ENCODE measurements around the gene PTPN5. TPM values are rescaled to one million over a fixed set of nuclear protein-coding genes. Genes with fewer than 3 reads are reported as not detected.

The PTPN5 gene
- total RNA-seq, 1 experiment from 2014 or later = not detected

DNA sequence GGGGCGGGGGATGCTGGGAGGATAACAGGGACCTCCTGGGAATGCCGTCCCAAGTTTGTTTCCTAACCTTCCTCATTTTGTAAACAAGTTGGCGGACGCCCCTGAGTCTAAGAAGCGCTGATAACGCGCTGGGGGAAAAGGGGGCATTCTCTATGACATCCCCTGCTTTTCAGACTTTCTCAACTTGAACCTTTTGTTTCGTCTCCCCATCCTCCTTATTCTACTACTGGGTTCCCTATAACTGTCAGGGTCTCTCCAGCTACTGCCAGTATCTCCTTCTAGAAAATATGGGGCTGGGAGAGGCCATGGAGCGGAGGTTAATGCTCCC lies 92.4 kb downstream of the PTPN5 start:
- no peak for DNase-seq (ENCODE audit: low read depth, low spot score)
- Histone ChIP-seq H3K27ac (ENCODE audit: low read length) (no peak overlapping the region), H3K36me3 (ENCODE audit: control insufficient read depth, insufficient read depth, low read length) (no peaks in the 10 kb centered on the region), H3K9me3 (ENCODE audit: control insufficient read depth, insufficient read depth, low read depth, low read length) (no peaks in the 10 kb centered on the region), H3K4me1 (ENCODE audit: control insufficient read depth, insufficient read depth, low read length) (no peaks in the 10 kb centered on the region; the same call in 1 of the 2 replicates), H3K27me3 (ENCODE audit: control insufficient read depth, insufficient read depth, low read length) (peaks cover 8% of the 10 kb centered on the region), H3K4me3 (ENCODE audit: low read depth in 2 of 2, low read length in 2 of 2) (peak overlapping the region; percentile 59 to 69)
- BruUV-seq (replicated peaks) = no TSS peak
- ChIA-PET CTCF (interaction anchor here (0.6 kb wide), 1 partner anchor 293 kb away, joined by 4 read pairs; no protein-coding TSS in a partner anchor), POLR2A (no interaction called here)
- no peak for ATAC-seq
- TF ChIP-seq, protein P1, sequence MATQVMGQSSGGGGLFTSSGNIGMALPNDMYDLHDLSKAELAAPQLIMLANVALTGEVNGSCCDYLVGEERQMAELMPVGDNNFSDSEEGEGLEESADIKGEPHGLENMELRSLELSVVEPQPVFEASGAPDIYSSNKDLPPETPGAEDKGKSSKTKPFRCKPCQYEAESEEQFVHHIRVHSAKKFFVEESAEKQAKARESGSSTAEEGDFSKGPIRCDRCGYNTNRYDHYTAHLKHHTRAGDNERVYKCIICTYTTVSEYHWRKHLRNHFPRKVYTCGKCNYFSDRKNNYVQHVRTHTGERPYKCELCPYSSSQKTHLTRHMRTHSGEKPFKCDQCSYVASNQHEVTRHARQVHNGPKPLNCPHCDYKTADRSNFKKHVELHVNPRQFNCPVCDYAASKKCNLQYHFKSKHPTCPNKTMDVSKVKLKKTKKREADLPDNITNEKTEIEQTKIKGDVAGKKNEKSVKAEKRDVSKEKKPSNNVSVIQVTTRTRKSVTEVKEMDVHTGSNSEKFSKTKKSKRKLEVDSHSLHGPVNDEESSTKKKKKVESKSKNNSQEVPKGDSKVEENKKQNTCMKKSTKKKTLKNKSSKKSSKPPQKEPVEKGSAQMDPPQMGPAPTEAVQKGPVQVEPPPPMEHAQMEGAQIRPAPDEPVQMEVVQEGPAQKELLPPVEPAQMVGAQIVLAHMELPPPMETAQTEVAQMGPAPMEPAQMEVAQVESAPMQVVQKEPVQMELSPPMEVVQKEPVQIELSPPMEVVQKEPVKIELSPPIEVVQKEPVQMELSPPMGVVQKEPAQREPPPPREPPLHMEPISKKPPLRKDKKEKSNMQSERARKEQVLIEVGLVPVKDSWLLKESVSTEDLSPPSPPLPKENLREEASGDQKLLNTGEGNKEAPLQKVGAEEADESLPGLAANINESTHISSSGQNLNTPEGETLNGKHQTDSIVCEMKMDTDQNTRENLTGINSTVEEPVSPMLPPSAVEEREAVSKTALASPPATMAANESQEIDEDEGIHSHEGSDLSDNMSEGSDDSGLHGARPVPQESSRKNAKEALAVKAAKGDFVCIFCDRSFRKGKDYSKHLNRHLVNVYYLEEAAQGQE (IDR thresholded peaks at IDR 0.05; ENCODE audit: insufficient read depth in 1 of 2, low read depth in 2 of 2, low read length in 1 of 2) = no peak
- intact Hi-C loops (cut with micrococcal nuclease; ENCODE audit: unreplicated experiment) (no loop called here), in situ Hi-C loops (cut with HindIII; ENCODE audit: low pct_unique_long_range_greater_than_20kb, low sequenced_read_pairs) (no loop called here)

DNA sequence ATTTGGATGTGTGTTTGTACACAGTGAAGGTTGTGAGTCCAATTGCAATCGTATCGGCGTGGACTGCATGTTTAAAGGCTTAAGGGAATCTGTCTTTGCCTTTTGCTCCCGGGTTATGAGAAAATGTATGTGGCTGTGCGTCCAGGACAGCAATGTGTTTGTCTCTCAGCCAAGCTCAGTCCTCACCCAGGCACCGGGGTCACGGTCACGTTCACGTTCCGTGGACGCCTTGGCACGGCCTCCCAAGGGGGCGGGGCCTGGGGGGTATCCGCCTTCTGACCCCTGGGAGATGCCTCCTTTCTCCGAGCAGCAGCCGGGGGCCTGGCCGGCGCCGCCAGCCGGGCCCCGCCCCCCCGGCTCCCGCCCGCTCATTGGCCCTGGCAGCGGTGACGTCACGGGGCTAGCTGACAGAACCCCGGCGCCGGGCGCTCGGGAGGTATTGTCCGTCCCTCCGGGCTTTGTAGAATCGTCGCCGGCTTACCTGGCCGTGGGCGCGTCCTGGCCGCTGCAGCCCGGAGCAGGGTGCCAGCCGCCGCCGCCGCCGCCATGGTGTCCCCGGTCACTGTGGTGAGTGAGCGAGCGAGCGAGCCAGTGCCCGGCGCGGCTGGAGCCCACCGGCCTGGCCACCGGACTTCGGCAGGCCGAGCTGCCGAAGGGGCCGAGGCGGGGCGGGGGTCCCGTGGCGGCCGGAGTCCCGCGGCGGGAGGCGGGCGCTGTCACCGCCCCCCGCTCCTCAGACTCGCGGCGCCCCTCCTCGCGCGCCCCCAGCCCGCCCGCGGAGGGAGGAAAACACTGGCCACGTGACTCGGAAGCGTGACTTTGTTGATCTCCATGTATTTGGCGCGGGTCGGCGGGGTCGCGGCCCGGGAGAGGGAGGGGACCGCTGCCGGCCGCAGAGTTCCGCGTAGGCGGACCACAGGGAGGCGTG lies 93.0 kb downstream of the PTPN5 start, which contains the start of gene TMEM86A:
Gene TMEM86A, plus strand, starts transcription at position 439 of the 928 bp plus-strand sequence. Its CDS starts 108 bp downstream, at position 547.
- ATAC-seq = peak; percentile 97
- Histone ChIP-seq H3K9me3 (ENCODE audit: control insufficient read depth, insufficient read depth, low read depth, low read length) (no peaks in the 10 kb centered on the region), H3K36me3 (ENCODE audit: control insufficient read depth, insufficient read depth, low read length) (no peaks in the 10 kb centered on the region), H3K4me1 (ENCODE audit: control insufficient read depth, insufficient read depth, low read length) (no peaks in the 10 kb centered on the region; the same call in 1 of the 2 replicates), H3K27ac (ENCODE audit: low read length) (no peak within 1 kb of the TSS), H3K4me3 (ENCODE audit: low read depth in 2 of 2, low read length in 2 of 2) (peak within 1 kb of the TSS; percentile 59 to 69), H3K27me3 (ENCODE audit: control insufficient read depth, insufficient read depth, low read length) (peaks cover 8% of the 10 kb centered on the region)
- no TSS peak for BruUV-seq (replicated peaks)
- TF ChIP-seq POLR2AphosphoS5 (IDR thresholded peaks at IDR 0.05; ENCODE audit: low read depth, low read length) = no peak
- TF ChIP-seq, protein P2, sequence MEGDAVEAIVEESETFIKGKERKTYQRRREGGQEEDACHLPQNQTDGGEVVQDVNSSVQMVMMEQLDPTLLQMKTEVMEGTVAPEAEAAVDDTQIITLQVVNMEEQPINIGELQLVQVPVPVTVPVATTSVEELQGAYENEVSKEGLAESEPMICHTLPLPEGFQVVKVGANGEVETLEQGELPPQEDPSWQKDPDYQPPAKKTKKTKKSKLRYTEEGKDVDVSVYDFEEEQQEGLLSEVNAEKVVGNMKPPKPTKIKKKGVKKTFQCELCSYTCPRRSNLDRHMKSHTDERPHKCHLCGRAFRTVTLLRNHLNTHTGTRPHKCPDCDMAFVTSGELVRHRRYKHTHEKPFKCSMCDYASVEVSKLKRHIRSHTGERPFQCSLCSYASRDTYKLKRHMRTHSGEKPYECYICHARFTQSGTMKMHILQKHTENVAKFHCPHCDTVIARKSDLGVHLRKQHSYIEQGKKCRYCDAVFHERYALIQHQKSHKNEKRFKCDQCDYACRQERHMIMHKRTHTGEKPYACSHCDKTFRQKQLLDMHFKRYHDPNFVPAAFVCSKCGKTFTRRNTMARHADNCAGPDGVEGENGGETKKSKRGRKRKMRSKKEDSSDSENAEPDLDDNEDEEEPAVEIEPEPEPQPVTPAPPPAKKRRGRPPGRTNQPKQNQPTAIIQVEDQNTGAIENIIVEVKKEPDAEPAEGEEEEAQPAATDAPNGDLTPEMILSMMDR (IDR thresholded peaks at IDR 0.05) = no peak
- TF ChIP-seq TCF7L2 (IDR thresholded peaks at IDR 0.05; ENCODE audit: low read depth, low read length) = no peak
- TF ChIP-seq, protein P1 (IDR thresholded peaks at IDR 0.05; ENCODE audit: insufficient read depth in 1 of 2, low read depth in 2 of 2, low read length in 1 of 2) = no peak
- no peak for TF ChIP-seq SIN3A (IDR thresholded peaks at IDR 0.05; ENCODE audit: borderline replicate concordance, insufficient read depth, low read depth, low read length)
- in situ Hi-C loops (cut with HindIII; ENCODE audit: low pct_unique_long_range_greater_than_20kb, low sequenced_read_pairs) (no loop called here), intact Hi-C loops (cut with micrococcal nuclease; ENCODE audit: unreplicated experiment) (no loop called here)
- ChIA-PET CTCF (interaction anchor here (0.6 to 0.7 kb wide), 3 partner anchors 72 to 292 kb away, joined by 4 read pairs; no protein-coding TSS in a partner anchor), POLR2A (interaction anchor here (0.6 kb wide), 1 partner anchor 443 kb away, joined by 5 read pairs; no protein-coding TSS in a partner anchor)
- no peak for DNase-seq (ENCODE audit: low read depth, low spot score)
